ENCODE results near the gene FAM53A. TPM values are rescaled to one million over a fixed set of nuclear protein-coding genes. Genes with fewer than 3 reads are reported as not detected.
A peak's percentile ranks its signal among the peaks of the same experiment; 100 is the strongest.

Gene FAM53A
- total and polyA plus RNA-seq, 4 experiments from 2014 or later, result 0.89 to 2.8 (median 1.7) TPM

GRCh38 chr4:1721666-1722550, 37.8 kb upstream of the FAM53A start:
- Histone ChIP-seq H3K27me3 (ENCODE audit: insufficient read depth, low read length) (no peaks in the 10 kb centered on the region), H3K36me3 (ENCODE audit: insufficient read depth, low read length) (peaks cover 7% of the 10 kb centered on the region), H3K4me3 (ENCODE audit: low read length in 2 of 2) (peak overlapping the region; percentile 52 to 69), H3K4me1 (ENCODE audit: insufficient read depth, low read length) (peaks cover 64% of the 10 kb centered on the region), H3K27ac (ENCODE audit: low read depth, low read length) (peak overlapping the region; percentile 66), H3K9me3 (ENCODE audit: control insufficient read depth in 1 of 2, low read length in 2 of 2) (no peaks in the 10 kb centered on the region)
- peaks cover 37 to 68% (median 53%) of the 10 kb centered on the region in 4 donors for H3K4me1 Mint-ChIP-seq
- peak overlapping the region; percentile 95 to 99 (median 98) for H3K27ac Mint-ChIP-seq
- H3K36me3 Mint-ChIP-seq, result peaks cover 15 to 30% of the 10 kb centered on the region in 2 donors
- peaks cover 0 to 8% (median 0%) of the 10 kb centered on the region in 8 donors for H3K9me3 Mint-ChIP-seq
- ChIA-PET CTCF (ENCODE audit: partially characterized antibody) (interaction anchor here (1.3 to 18.0 kb wide), 3 partner anchors 10 to 30 kb away, joined by 4 to 591 read pairs (median 12); partner anchors contain the start of gene SLBP), POLR2A (ENCODE audit: partially characterized antibody) (interaction anchor here (1.0 to 8.8 kb wide), 15 partner anchors 9 to 432 kb away, joined by 3 to 196 read pairs (median 5); partner anchors contain the start of genes FAM53A, LETM1, MAEA and NSD2)
- no peak for DNase-seq
- intact Hi-C loops (cut with micrococcal nuclease), result loop anchor here (1.0 to 10.0 kb wide), 4 partner anchors 10 to 693 kb away; partner anchors contain the start of genes CFAP99, FAM53A, NSD2 and SLBP
- H3K27me3 Mint-ChIP-seq, result no peaks in the 10 kb centered on the region
- peak overlapping the region; percentile 87 to 94 (median 90) for H3K4me3 Mint-ChIP-seq

- peaks cover 0 to 5% (median 0%) of the 10 kb centered on the region in 8 donors for H3K9me3 Mint-ChIP-seq
- peak within 1 kb of the TSS; percentile 69 for H3K27ac ChIP-seq (ENCODE audit: low read depth, low read length)
- H3K27me3 Mint-ChIP-seq, result no peaks in the 10 kb centered on the region
- intact Hi-C loops (cut with micrococcal nuclease), result loop anchor here (1.0 to 10.0 kb wide), 4 partner anchors 9 to 694 kb away; partner anchors contain the start of genes CFAP99, FAM53A, NSD2 and SLBP
- peak within 1 kb of the TSS; percentile 87 to 94 (median 90) for H3K4me3 Mint-ChIP-seq
- peaks cover 6% of the 10 kb centered on the region for H3K36me3 ChIP-seq (ENCODE audit: insufficient read depth, low read length)
- POLR2A ChIA-PET (ENCODE audit: partially characterized antibody), result interaction anchor here (0.7 to 8.8 kb wide), 14 partner anchors 8 to 374 kb away, joined by 3 to 196 read pairs (median 4); partner anchors contain the start of genes FAM53A, LETM1, NSD2 and SLBP
- H3K27ac Mint-ChIP-seq, result peak within 1 kb of the TSS; percentile 95 to 99 (median 98)
- H3K36me3 Mint-ChIP-seq, result peaks cover 10 to 26% of the 10 kb centered on the region in 2 donors
- H3K4me1 Mint-ChIP-seq, result peaks cover 32 to 62% (median 47%) of the 10 kb centered on the region in 4 donors
- peaks cover 62% of the 10 kb centered on the region for H3K4me1 ChIP-seq (ENCODE audit: insufficient read depth, low read length)
- no peaks in the 10 kb centered on the region for H3K9me3 ChIP-seq (ENCODE audit: control insufficient read depth in 1 of 2, low read length in 2 of 2)
- DNase-seq, result peak; percentile 95 to 98 (median 97)
- CTCF ChIA-PET (ENCODE audit: partially characterized antibody), result interaction anchor here (1.3 to 18.0 kb wide), 2 partner anchors 19 to 30 kb away, joined by 4 to 591 read pairs; no protein-coding TSS in a partner anchor
- no peaks in the 10 kb centered on the region for H3K27me3 ChIP-seq (ENCODE audit: insufficient read depth, low read length)
- peak within 1 kb of the TSS; percentile 52 to 69 for H3K4me3 ChIP-seq (ENCODE audit: low read length in 2 of 2)
Measured at GRCh38 chr4:1721003-1721665, 37.0 kb upstream of the FAM53A start, which contains the start of the genes TACC3 and TMEM129. TACC3 (plus strand) TSS chr4:1721521; CDS start chr4:1723422, 1,901 bp downstream. TMEM129 (minus strand) TSS chr4:1721323; CDS start chr4:1720837, 486 bp downstream.

GRCh38 chr4:1720163-1720983, 36.3 kb upstream of the FAM53A start:
- H3K4me1 ChIP-seq (ENCODE audit: insufficient read depth, low read length), result peaks cover 60% of the 10 kb centered on the region

GRCh38 chr4:1718095-1718850, 34.2 kb upstream of the FAM53A start:
- Histone ChIP-seq H3K27me3 (ENCODE audit: insufficient read depth, low read length) (no peaks in the 10 kb centered on the region), H3K4me3 (ENCODE audit: low read length in 2 of 2) (no peak overlapping the region), H3K9me3 (ENCODE audit: control insufficient read depth in 1 of 2, low read length in 2 of 2) (no peaks in the 10 kb centered on the region), H3K36me3 (ENCODE audit: insufficient read depth, low read length) (peaks cover 5% of the 10 kb centered on the region), H3K27ac (ENCODE audit: low read depth, low read length) (no peak overlapping the region), H3K4me1 (ENCODE audit: insufficient read depth, low read length) (peaks cover 60% of the 10 kb centered on the region)
- peaks cover 0 to 3% (median 0%) of the 10 kb centered on the region in 8 donors for H3K9me3 Mint-ChIP-seq
- peaks cover 31 to 62% (median 47%) of the 10 kb centered on the region in 4 donors for H3K4me1 Mint-ChIP-seq
- DNase-seq, result no peak
- peak overlapping the region in 3 of 7 donors; percentile 64 to 95 (median 86) for H3K27ac Mint-ChIP-seq
- ChIA-PET POLR2A (ENCODE audit: partially characterized antibody) (interaction anchor here (8.8 kb wide), 1 partner anchor 25 kb away, joined by 128 read pairs; no protein-coding TSS in a partner anchor), CTCF (ENCODE audit: partially characterized antibody) (interaction anchor here (18.0 kb wide), 1 partner anchor 27 kb away, joined by 591 read pairs; no protein-coding TSS in a partner anchor)
- H3K4me3 Mint-ChIP-seq, result peak overlapping the region in 4 of 8 donors; percentile 50 to 60 (median 52)
- peaks cover 5 to 27% of the 10 kb centered on the region in 2 donors for H3K36me3 Mint-ChIP-seq
- no peaks in the 10 kb centered on the region for H3K27me3 Mint-ChIP-seq
- intact Hi-C loops (cut with micrococcal nuclease), result no loop called here

More at GRCh38 chr4:1720163-1720983, 36.3 kb upstream of the FAM53A start:
- Histone ChIP-seq H3K27me3 (ENCODE audit: insufficient read depth, low read length) (no peaks in the 10 kb centered on the region), H3K4me3 (ENCODE audit: low read length in 2 of 2) (peak overlapping the region; percentile 19 to 68), H3K36me3 (ENCODE audit: insufficient read depth, low read length) (peaks cover 9% of the 10 kb centered on the region), H3K27ac (ENCODE audit: low read depth, low read length) (peak overlapping the region; percentile 69), H3K9me3 (ENCODE audit: control insufficient read depth in 1 of 2, low read length in 2 of 2) (no peaks in the 10 kb centered on the region)
- Mint-ChIP-seq H3K36me3 (peaks cover 12 to 27% of the 10 kb centered on the region in 2 donors), H3K27me3 (no peaks in the 10 kb centered on the region), H3K4me1 (peaks cover 32 to 63% (median 48%) of the 10 kb centered on the region in 4 donors), H3K4me3 (peak overlapping the region; percentile 82 to 88 (median 86)), H3K9me3 (peaks cover 0 to 5% (median 0%) of the 10 kb centered on the region in 8 donors), H3K27ac (peak overlapping the region; percentile 53 to 95 (median 87))
- POLR2A ChIA-PET (ENCODE audit: partially characterized antibody), result interaction anchor here (0.7 to 8.8 kb wide), 14 partner anchors 8 to 373 kb away, joined by 3 to 196 read pairs (median 4); partner anchors contain the start of genes FAM53A, LETM1, NSD2 and SLBP
- CTCF ChIA-PET (ENCODE audit: partially characterized antibody), result interaction anchor here (0.8 to 18.0 kb wide), 3 partner anchors 18 to 1362 kb away, joined by 3 to 591 read pairs (median 4); no protein-coding TSS in a partner anchor
- peak in 3 of 5 donors; percentile 48 to 67 (median 48) for DNase-seq
- intact Hi-C loops (cut with micrococcal nuclease), result loop anchor here (2.0 to 10.0 kb wide), 2 partner anchors 150 to 694 kb away; partner anchors contain the start of genes CFAP99, NSD2 and ZFYVE28

- CTCF ChIA-PET (ENCODE audit: partially characterized antibody), result interaction anchor here (18.0 kb wide), 1 partner anchor 26 kb away, joined by 591 read pairs; no protein-coding TSS in a partner anchor
- H3K4me1 Mint-ChIP-seq, result peaks cover 22 to 61% (median 42%) of the 10 kb centered on the region in 4 donors
- intact Hi-C loops (cut with micrococcal nuclease), result no loop called here
Measured at GRCh38 chr4:1717129-1718094, 33.3 kb upstream of the FAM53A start.

More at GRCh38 chr4:1717129-1718094, 33.3 kb upstream of the FAM53A start:
- peaks cover 5% of the 10 kb centered on the region for H3K36me3 ChIP-seq (ENCODE audit: insufficient read depth, low read length)
- H3K27ac ChIP-seq (ENCODE audit: low read depth, low read length), result no peak overlapping the region
- peaks cover 0 to 3% (median 0%) of the 10 kb centered on the region in 8 donors for H3K9me3 Mint-ChIP-seq
- no peak overlapping the region for H3K27ac Mint-ChIP-seq
- POLR2A ChIA-PET (ENCODE audit: partially characterized antibody), result no interaction called here
- no peaks in the 10 kb centered on the region for H3K27me3 Mint-ChIP-seq
- H3K9me3 ChIP-seq (ENCODE audit: control insufficient read depth in 1 of 2, low read length in 2 of 2), result no peaks in the 10 kb centered on the region
- no peak for DNase-seq
- H3K4me1 ChIP-seq (ENCODE audit: insufficient read depth, low read length), result peaks cover 55% of the 10 kb centered on the region
- peaks cover 4 to 29% of the 10 kb centered on the region in 2 donors for H3K36me3 Mint-ChIP-seq
- H3K4me3 ChIP-seq (ENCODE audit: low read length in 2 of 2), result no peak overlapping the region
- no peak overlapping the region for H3K4me3 Mint-ChIP-seq
- H3K27me3 ChIP-seq (ENCODE audit: insufficient read depth, low read length), result no peaks in the 10 kb centered on the region
